NT2/D1 (cell line): ENCODE measurements around the gene TP53TG5.

Experiments
- SUZ12 ChIP-seq: IDR thresholded peaks from 2 replicates; pipeline ENCODE4 v1.6.1; 2011; ENCODE audit not compliant: insufficient read length, insufficient read depth; ENCODE audit errors: extremely low read depth
- YY1 ChIP-seq: IDR thresholded peaks from 2 replicates; pipeline ENCODE4 v1.6.1; 2011; ENCODE audit not compliant: insufficient read length, insufficient read depth
- ZNF274 ChIP-seq: IDR thresholded peaks from 2 replicates; pipeline ENCODE4 v1.6.1; 2011; ENCODE audit warnings: mild to moderate bottlenecking, low read depth, low read length

DNA sequence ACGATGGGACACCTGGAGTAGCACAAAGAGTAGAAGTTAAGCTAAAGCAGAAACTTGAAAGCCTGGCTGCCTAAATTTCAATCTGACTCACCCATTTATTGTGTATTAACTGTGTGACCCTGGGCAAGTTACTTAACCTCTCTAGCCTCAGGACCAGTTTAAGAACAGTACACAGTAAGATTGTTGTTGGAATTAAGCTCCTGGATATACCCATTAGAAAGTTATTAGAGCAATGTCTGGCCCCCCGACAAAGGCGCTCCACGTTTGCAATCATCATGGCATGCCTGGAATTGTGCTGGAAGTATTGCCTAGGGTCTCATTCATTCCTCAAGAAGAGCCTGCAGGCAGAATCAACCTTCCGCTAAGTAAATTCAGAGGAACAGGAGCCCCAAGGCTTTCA, 31.3 kb downstream of the TP53TG5 start:
- TF ChIP-seq SUZ12 (no peak), YY1 (no peak), ZNF274 (no peak)
